GM18499 (cell line): ENCODE data around the gene KARS1.

Source experiments
- ATAC-seq: cut with Tn5 transposase; IDR thresholded peaks from one replicate; pipeline ENCODE4 v1.9.1; 2021; ENCODE audit warnings: moderate number of reproducible peaks; ENCODE audit not compliant: insufficient read depth, unreplicated experiment

The KARS1 gene

GRCh38 chr16:75647492-75648264 lies at the start of gene KARS1, which contains the start of gene TERF2IP:
Gene KARS1, minus strand, starts transcription at chr16:75647665. Its CDS starts 26 bp downstream, at chr16:75647639.
Gene TERF2IP, plus strand, starts transcription at chr16:75647773. Its CDS starts 110 bp downstream, at chr16:75647883.
- ATAC-seq = peak; percentile 78

- ATAC-seq = no peak
Observed at GRCh38 chr16:75695708-75696107, 48.2 kb upstream of the KARS1 start.

- ATAC-seq = no peak
Observed at GRCh38 chr16:75687361-75687760, 39.9 kb upstream of the KARS1 start.

GRCh38 chr16:75682308-75682707 lies 34.8 kb upstream of the KARS1 start:
- ATAC-seq = no peak

- no peak for ATAC-seq
Observed at GRCh38 chr16:75679366-75679765, 31.9 kb upstream of the KARS1 start.

GRCh38 chr16:75676909-75677308 lies 29.4 kb upstream of the KARS1 start, which contains the start of gene CPHXL2:
Gene CPHXL2, minus strand, starts transcription at chr16:75677009. Its CDS starts 10 bp downstream, at chr16:75676999.
- ATAC-seq = no peak

GRCh38 chr16:75667503-75667902 lies 20.0 kb upstream of the KARS1 start:
- ATAC-seq = no peak

GRCh38 chr16:75660726-75661302 lies 13.3 kb upstream of the KARS1 start:
- ATAC-seq = no peak

GRCh38 chr16:75660321-75660720 lies 12.9 kb upstream of the KARS1 start:
- no peak for ATAC-seq

GRCh38 chr16:75658175-75658574 lies 10.7 kb upstream of the KARS1 start:
- ATAC-seq = no peak

GRCh38 chr16:75653922-75654321 lies 6.5 kb upstream of the KARS1 start:
- no peak for ATAC-seq

- peak; percentile 17 for ATAC-seq
Observed at GRCh38 chr16:75648265-75649076, 1.0 kb upstream of the KARS1 start.

- peak; percentile 13 for ATAC-seq
Observed at GRCh38 chr16:75647112-75647491, 363 bp downstream of the KARS1 start.

- no peak for ATAC-seq
Observed at GRCh38 chr16:75644240-75645012, 3.0 kb downstream of the KARS1 start.

GRCh38 chr16:75640598-75640997 lies 6.9 kb downstream of the KARS1 start:
- ATAC-seq = no peak

- no peak for ATAC-seq
Observed at GRCh38 chr16:75635036-75635435, 12.4 kb downstream of the KARS1 start.

GRCh38 chr16:75632857-75633256 lies 14.6 kb downstream of the KARS1 start:
- ATAC-seq = no peak

- ATAC-seq = no peak
Observed at GRCh38 chr16:75630052-75630451, 17.4 kb downstream of the KARS1 start.

GRCh38 chr16:75629132-75629531 lies 18.3 kb downstream of the KARS1 start:
- ATAC-seq = no peak

- ATAC-seq = no peak
Observed at GRCh38 chr16:75628351-75628750, 19.1 kb downstream of the KARS1 start.
